Natural killer cell (primary cell): ENCODE measurements around the gene PSD4. TPM values are rescaled to one million over a fixed set of nuclear protein-coding genes. Genes with fewer than 3 reads are reported as not detected.

Experiments used
- ATAC-seq, 3 donors: fragments of 150-1000 bp in 2 of 3; fragments of 200-7000 bp in 1 of 3; cut with Tn5 transposase; 1 replicate in 1 of 3; 2 replicates in 2 of 3; pipeline ENCODE4 v1.10.0; 2021; ENCODE audit warnings: mild to moderate bottlenecking in 2 of 3, moderate library complexity in 2 of 3
- DNase-seq, 2 donors: peaks; one replicate each; pipeline versions ENCODE4 v3.0.0 to v3.0.0-alpha.2; 2013 to 2021; ENCODE audit warnings: mixed read lengths in 1 of 2
- H3K27ac ChIP-seq: one replicate; pipeline ENCODE4 v1.5.1; 2013; ENCODE audit warnings: mild to moderate bottlenecking, low read length
- H3K27me3 ChIP-seq: one replicate; pipeline ENCODE4 v1.6.1; 2013; ENCODE audit warnings: low read length; ENCODE audit not compliant: control insufficient read depth, insufficient read depth
- H3K36me3 ChIP-seq: one replicate; pipeline ENCODE4 v1.6.1; 2013; ENCODE audit warnings: low read length; ENCODE audit not compliant: control insufficient read depth, insufficient read depth
- H3K4me1 ChIP-seq: one replicate; pipeline ENCODE4 v1.6.1; 2013; ENCODE audit warnings: low read length; ENCODE audit not compliant: control insufficient read depth, insufficient read depth
- H3K4me3 ChIP-seq: one replicate; pipeline ENCODE4 v1.5.1; 2013; ENCODE audit warnings: low read length
- H3K9me3 ChIP-seq: one replicate; pipeline ENCODE4 v1.6.1; 2013; ENCODE audit warnings: low read length; ENCODE audit not compliant: control insufficient read depth, insufficient read depth
- H3K27ac Mint-ChIP-seq, 2 donors: one replicate each; pipeline ENCODE4 v1.8.0; 2022; ENCODE audit warnings: mild to moderate bottlenecking in 2 of 2, mixed read lengths in 2 of 2, moderate library complexity in 1 of 2
- H3K27me3 Mint-ChIP-seq, 2 donors: one replicate each; pipeline ENCODE4 v1.8.0; 2022; ENCODE audit warnings: low read depth in 2 of 2, mixed read lengths in 2 of 2
- H3K36me3 Mint-ChIP-seq: one replicate; pipeline ENCODE4 v1.8.0; 2022; ENCODE audit warnings: mixed read lengths
- H3K4me1 Mint-ChIP-seq, 2 donors: one replicate each; pipeline ENCODE4 v1.8.0; 2022; ENCODE audit warnings: mixed read lengths in 2 of 2
- H3K4me3 Mint-ChIP-seq: one replicate; pipeline ENCODE4 v1.8.0; 2022; ENCODE audit warnings: mild to moderate bottlenecking, moderate library complexity, mixed read lengths
- H3K9me3 Mint-ChIP-seq, 2 donors: one replicate each; pipeline ENCODE4 v1.8.0; 2022; ENCODE audit warnings: mixed read lengths in 2 of 2
- CTCF ChIP-seq: fragments of 200-600 bp; IDR thresholded peaks from one replicate; pipeline ENCODE4 v1.8.0; 2022; ENCODE audit warnings: antibody characterized with exemption
- WGBS: methylation state at CpG from one replicate; pipeline ENCODE4 v1.1.7; 2013; ENCODE audit warnings: missing lambda C conversion rate; ENCODE audit not compliant: insufficient coverage; 5-methylcytosine and 5-hydroxymethylcytosine counted together
- intact Hi-C: fragments of 100-400 bp; cut with micrococcal nuclease; formaldehyde crosslinking; loops from one replicate; pipeline ENCODE4 v1.14.2; 2022
- total RNA-seq, 4 donors: library from RNA; stranded (reverse); fragments of 120-200 nt in 1 of 4; gene quantifications; one replicate each; pipeline versions ENCODE4 v1.2.3 to v1.2.4, GENCODE V29; 2013 to 2022

The PSD4 gene
- total RNA-seq, 3 donors from 2014 or later (not counting 1 experiment from before 2014, with no cell fraction given), result 280 to 347 (median 340) TPM

DNA sequence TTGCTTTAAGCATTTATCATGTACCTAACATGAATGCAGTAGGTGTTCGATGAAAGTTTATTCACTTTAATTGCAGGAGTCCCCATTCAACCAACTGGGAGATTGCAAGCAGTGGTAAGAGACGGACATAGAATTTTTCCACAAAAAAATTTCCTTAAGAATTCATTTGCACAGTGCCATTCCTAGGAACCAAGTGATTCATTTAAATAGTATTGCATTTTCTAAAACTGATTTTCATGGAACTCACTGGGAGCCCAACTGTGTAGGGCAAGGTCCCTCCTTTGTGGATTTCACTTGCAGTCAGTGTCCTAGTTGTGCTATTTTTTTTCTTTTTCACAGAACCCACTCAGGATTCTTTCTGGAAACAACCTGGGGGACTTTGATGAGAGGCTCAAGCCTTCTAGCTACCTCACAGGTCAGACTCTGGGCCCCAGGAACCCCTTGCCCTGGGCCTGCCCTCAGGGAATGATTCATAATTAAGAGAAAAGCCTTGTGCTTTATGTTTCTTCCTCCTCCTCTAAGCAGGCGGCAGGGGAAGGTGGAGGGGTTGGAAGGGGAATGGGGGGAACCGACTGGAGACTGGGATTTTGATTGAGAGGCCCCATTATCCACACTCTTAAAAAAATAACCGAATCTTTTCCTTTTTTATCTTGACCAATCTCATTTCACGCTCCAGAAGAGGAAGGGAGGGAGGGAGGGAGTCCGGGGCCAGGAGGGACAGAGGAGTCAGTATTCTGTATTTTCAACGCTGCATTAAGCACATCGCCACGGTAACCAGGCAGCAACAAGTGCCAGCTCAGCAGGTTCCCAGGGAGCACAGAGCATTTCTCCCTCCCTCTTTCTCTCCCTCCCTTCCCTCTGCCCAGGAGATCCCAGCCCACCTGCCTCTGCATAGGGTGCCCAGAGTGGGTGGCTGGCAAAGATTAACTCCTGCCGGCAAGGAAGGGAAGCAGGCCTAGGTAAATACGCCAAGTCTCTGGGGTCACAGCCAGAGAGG is 51.8 kb downstream of the PSD4 start:
- Histone ChIP-seq H3K36me3 (no peaks in the 10 kb centered on the region), H3K9me3 (no peaks in the 10 kb centered on the region), H3K4me1 (peaks cover 12% of the 10 kb centered on the region), H3K27ac (no peak overlapping the region), H3K4me3 (no peak overlapping the region), H3K27me3 (no peaks in the 10 kb centered on the region)
- no peak overlapping the region for H3K4me3 Mint-ChIP-seq
- H3K27ac Mint-ChIP-seq, result no peak overlapping the region
- H3K9me3 Mint-ChIP-seq, result no peaks in the 10 kb centered on the region
- WGBS, result 76% methylated on average over 8 of the region's 12 CpGs
- no peaks in the 10 kb centered on the region for H3K36me3 Mint-ChIP-seq
- no peak for TF ChIP-seq CTCF
- intact Hi-C loops, result no loop called here
- no peak for ATAC-seq
- peaks cover 7 to 8% of the 10 kb centered on the region in 2 donors for H3K4me1 Mint-ChIP-seq
- no peaks in the 10 kb centered on the region for H3K27me3 Mint-ChIP-seq
- no peak for DNase-seq

GRCh38 chr2:113226462-113226861 is 52.7 kb downstream of the PSD4 start:
- Mint-ChIP-seq H3K9me3 (no peaks in the 10 kb centered on the region), H3K27me3 (no peaks in the 10 kb centered on the region), H3K4me1 (peaks cover 7 to 13% of the 10 kb centered on the region in 2 donors), H3K27ac (no peak overlapping the region), H3K36me3 (no peaks in the 10 kb centered on the region), H3K4me3 (no peak overlapping the region)
- Histone ChIP-seq H3K4me1 (peaks cover 12% of the 10 kb centered on the region), H3K27ac (no peak overlapping the region), H3K27me3 (no peaks in the 10 kb centered on the region), H3K4me3 (no peak overlapping the region), H3K9me3 (no peaks in the 10 kb centered on the region), H3K36me3 (no peaks in the 10 kb centered on the region)
- WGBS, result 96% methylated on average over 4 of the region's 4 CpGs
- TF ChIP-seq CTCF, result no peak
- DNase-seq (no peak), ATAC-seq (no peak)
- intact Hi-C loops, result no loop called here

DNA sequence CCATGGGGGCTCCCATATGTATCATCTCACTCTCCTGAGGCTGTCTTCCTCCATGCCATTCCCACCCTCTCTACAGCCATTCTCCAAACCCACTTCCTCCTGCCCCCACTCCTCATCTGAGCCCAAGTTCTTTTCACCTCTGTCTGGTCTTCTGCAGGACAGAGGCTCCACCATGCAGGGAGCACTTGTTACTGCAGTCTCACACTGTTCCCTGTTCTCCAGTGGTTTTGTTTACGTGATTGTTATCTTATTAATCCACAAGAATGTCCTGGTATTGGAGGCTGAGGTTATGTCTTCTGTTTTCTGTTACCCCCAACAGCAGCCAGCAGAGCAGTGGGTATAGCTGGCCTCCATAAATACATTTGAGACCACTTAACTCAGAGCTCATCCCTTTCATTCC is 53.5 kb downstream of the PSD4 start:
- WGBS, result no CpG with 5 or more reads among the region's 1 CpG
- peaks cover 7 to 13% of the 10 kb centered on the region in 2 donors for H3K4me1 Mint-ChIP-seq
- no peak overlapping the region for H3K27ac Mint-ChIP-seq
- intact Hi-C loops, result no loop called here
- H3K9me3 Mint-ChIP-seq, result no peaks in the 10 kb centered on the region
- Histone ChIP-seq H3K4me3 (no peak overlapping the region), H3K9me3 (no peaks in the 10 kb centered on the region), H3K36me3 (no peaks in the 10 kb centered on the region), H3K27ac (no peak overlapping the region), H3K27me3 (no peaks in the 10 kb centered on the region), H3K4me1 (peaks cover 12% of the 10 kb centered on the region)
- no peak for TF ChIP-seq CTCF
- no peaks in the 10 kb centered on the region for H3K27me3 Mint-ChIP-seq
- no peak overlapping the region for H3K4me3 Mint-ChIP-seq
- ATAC-seq (no peak), DNase-seq (no peak)
- no peaks in the 10 kb centered on the region for H3K36me3 Mint-ChIP-seq
